GM06990 (cell line): ENCODE measurements around the gene NTNG1.
"Not testable (repeated sequence)": the region's sequence is repeated elsewhere in the genome, so short reads cannot be mapped to it uniquely, and the experiment has no call there.

Experiments
- DNase-seq: peaks from one replicate; pipeline ENCODE4 v3.0.0-alpha.2; 2011; ENCODE audit not compliant: insufficient read length; ENCODE audit errors: extremely low read depth
- H3K27me3 ChIP-seq: replicated peaks from 2 replicates; pipeline ENCODE4 v1.6.0; 2011; ENCODE audit warnings: low read length; ENCODE audit not compliant: control insufficient read depth, insufficient read depth
- H3K36me3 ChIP-seq: 2 replicates; pipeline ENCODE4 v1.5.1; 2011; ENCODE audit warnings: low read length; ENCODE audit not compliant: control insufficient read depth, insufficient read depth
- H3K4me3 ChIP-seq: replicated peaks from 2 replicates; pipeline ENCODE4 v1.5.1; 2011; ENCODE audit warnings: low read depth, mild to moderate bottlenecking, control low read depth, low read length
- TF ChIP-seq, protein P1 (sequence below): IDR thresholded peaks from 2 replicates; pipeline ENCODE4 v1.5.1; 2011; ENCODE audit warnings: low read length, control low read depth, mild to moderate bottlenecking, inconsistent platforms; ENCODE audit not compliant: insufficient read depth, poor library complexity, severe bottlenecking

Gene NTNG1

DNA sequence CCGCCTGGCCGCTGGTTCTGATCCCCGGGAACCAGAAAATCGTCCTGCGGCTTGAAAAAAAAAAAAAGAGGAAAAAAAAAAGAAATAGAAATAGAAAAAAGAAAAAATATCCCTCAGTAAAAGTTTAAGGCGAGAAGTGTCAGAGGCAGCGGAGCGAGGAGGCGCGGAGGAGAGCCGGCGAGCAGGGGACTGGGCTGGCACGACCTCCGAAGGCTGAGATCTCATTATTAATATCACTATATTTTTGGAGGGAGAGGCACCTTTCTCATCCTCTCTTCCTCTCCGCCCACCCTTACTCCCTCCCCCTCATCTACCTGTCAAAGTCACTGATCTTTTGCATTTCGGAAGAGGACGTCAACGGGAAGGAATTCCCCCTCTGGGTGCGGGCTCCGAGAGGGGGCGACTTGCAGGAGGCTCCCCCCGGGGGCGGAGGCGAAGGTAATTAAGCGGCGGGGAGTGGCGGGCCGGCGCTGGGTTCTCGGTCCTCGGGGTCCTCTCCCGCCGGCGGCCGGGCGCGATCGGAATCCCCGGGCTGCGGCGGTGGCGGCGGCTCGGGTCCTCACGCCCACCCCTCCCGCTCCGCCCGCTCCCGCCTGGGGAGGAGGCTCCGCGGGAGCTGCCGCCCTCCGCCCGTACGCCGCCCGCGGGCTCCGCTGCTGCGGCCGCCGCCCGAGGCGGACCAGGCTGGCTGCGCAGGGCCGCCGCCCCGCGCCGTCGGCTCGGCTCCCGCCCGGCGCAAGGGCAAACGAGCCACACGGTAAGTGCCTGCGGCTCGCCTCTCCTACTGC lies at the start of gene NTNG1:
TSS of gene NTNG1 (plus strand) at position 337 of the 788 bp plus-strand sequence.
- peak; percentile 66 for DNase-seq
- no peaks in the 10 kb centered on the region for H3K36me3 ChIP-seq
- peak within 1 kb of the TSS; percentile 55 for H3K4me3 ChIP-seq
- TF ChIP-seq, protein P1, sequence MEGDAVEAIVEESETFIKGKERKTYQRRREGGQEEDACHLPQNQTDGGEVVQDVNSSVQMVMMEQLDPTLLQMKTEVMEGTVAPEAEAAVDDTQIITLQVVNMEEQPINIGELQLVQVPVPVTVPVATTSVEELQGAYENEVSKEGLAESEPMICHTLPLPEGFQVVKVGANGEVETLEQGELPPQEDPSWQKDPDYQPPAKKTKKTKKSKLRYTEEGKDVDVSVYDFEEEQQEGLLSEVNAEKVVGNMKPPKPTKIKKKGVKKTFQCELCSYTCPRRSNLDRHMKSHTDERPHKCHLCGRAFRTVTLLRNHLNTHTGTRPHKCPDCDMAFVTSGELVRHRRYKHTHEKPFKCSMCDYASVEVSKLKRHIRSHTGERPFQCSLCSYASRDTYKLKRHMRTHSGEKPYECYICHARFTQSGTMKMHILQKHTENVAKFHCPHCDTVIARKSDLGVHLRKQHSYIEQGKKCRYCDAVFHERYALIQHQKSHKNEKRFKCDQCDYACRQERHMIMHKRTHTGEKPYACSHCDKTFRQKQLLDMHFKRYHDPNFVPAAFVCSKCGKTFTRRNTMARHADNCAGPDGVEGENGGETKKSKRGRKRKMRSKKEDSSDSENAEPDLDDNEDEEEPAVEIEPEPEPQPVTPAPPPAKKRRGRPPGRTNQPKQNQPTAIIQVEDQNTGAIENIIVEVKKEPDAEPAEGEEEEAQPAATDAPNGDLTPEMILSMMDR, result no peak
- H3K27me3 ChIP-seq, result peaks cover 3% of the 10 kb centered on the region

DNA sequence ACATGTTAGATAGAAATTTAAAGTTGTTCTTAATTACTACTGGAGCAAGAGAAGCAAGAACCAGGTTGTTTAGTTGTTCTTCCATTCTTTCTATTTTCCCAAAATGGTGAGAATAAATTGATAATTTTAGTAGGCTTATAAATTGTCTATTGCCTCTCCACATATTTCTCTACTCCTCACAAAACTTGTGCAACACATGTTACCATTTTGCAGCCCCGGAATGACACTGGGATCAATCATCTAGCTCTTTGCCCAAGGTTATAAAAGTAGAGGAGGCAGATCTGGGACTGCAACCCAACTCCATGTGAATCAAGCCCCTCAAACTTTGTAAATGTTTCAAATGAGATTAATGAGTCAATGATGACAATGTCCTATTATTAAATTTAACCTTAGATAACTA lies 49.4 kb upstream of the NTNG1 start:
- Histone ChIP-seq H3K27me3 (no peaks in the 10 kb centered on the region), H3K36me3 (no peaks in the 10 kb centered on the region), H3K4me3 (no peak overlapping the region)
- TF ChIP-seq, protein P1, result no peak
- DNase-seq, result no peak

DNA sequence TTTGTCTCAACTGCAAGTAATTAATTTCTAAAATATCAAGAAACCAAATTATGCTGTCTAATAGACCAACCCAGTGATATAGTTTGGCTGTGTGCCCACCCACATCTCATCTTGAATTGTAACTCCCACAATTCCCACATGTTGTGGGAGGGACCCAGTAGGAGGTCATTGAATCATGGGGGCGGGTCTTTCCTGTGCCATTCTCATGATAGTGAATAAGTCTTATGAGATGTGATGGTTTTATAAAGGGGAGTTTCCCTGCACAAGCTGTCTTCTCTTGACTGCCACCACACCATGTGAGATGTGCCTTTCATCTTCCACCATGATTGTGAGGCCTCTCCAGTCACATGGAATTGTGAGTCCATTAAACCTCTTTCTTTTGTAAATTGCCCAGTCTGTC lies 47.4 kb upstream of the NTNG1 start:
- not testable (repeated sequence) for H3K4me3 ChIP-seq, H3K27me3 ChIP-seq, DNase-seq, H3K36me3 ChIP-seq

DNA sequence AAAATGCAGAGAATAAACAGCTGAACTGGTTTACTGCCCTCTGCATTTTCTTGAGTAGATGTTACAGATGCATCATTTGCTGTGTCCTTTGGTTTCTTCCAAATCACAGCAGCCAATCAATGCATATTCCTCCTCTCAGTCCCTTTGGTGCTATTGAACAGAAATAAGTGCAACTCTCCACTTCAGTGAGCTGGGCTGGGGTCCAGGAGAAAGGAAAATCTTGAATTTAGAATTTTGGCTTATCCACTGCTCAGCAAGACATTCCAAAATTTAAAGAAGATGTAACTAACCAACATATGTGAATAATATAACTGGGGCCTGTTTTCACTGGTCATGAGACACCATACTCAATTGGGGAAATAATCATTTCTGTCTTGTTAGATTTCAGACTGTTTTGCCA lies 45.2 kb upstream of the NTNG1 start:
- TF ChIP-seq, protein P1, result no peak
- Histone ChIP-seq H3K4me3 (no peak overlapping the region), H3K27me3 (no peaks in the 10 kb centered on the region), H3K36me3 (no peaks in the 10 kb centered on the region)
- DNase-seq, result no peak

DNA sequence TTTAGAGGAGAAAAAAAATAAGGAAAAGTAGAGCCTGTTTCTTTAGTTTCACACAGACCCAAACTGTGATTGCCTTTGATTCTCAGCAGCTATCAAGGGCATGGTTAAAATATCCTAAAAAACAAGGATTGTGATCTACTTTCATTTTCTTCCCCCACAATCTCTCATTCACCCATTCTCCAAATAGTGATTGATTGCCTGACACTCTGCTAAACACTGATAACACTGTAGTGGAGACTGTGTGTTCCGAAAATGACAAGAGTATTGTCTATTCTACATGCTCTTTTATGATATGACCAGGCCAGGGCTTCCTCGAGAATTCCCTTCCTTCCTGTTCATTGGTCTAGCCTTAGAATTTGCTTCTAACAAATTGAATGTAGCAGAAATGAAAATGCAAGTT lies 44.1 kb upstream of the NTNG1 start:
- Histone ChIP-seq H3K36me3 (no peaks in the 10 kb centered on the region), H3K4me3 (no peak overlapping the region; the same call in 1 of the 2 replicates), H3K27me3 (no peaks in the 10 kb centered on the region)
- DNase-seq, result no peak
- TF ChIP-seq, protein P1, result no peak

DNA sequence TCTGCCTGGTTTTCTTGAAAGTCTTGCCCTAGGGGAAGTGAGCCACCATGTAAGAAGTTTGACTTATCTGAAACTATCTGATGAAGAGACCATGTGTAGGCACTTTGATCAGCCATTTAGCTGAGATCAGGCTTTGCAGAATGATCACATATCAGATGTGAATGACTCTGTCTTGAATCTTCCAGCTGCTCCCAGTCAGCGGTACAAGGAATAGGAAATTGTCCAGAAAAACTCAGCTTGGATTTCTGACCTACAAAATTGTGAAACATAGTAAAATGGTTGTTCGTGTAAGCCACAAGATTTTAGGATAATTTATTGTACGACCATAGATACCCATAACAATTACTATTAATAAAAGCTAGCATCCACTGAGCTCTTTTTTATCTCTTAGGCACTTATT lies 41.9 kb upstream of the NTNG1 start:
- no peak for DNase-seq
- no peaks in the 10 kb centered on the region for H3K27me3 ChIP-seq
- TF ChIP-seq, protein P1, result no peak
- no peaks in the 10 kb centered on the region for H3K36me3 ChIP-seq
- no peak overlapping the region for H3K4me3 ChIP-seq
